GM18526 (cell line): ENCODE data around the gene COX7A1.

ENCODE experiments used
- POLR2A ChIP-seq: IDR thresholded peaks from 3 replicates; pipeline ENCODE4 v1.6.1; 2011; ENCODE audit not compliant: insufficient read length; ENCODE audit errors: extremely low read depth

The COX7A1 gene

DNA sequence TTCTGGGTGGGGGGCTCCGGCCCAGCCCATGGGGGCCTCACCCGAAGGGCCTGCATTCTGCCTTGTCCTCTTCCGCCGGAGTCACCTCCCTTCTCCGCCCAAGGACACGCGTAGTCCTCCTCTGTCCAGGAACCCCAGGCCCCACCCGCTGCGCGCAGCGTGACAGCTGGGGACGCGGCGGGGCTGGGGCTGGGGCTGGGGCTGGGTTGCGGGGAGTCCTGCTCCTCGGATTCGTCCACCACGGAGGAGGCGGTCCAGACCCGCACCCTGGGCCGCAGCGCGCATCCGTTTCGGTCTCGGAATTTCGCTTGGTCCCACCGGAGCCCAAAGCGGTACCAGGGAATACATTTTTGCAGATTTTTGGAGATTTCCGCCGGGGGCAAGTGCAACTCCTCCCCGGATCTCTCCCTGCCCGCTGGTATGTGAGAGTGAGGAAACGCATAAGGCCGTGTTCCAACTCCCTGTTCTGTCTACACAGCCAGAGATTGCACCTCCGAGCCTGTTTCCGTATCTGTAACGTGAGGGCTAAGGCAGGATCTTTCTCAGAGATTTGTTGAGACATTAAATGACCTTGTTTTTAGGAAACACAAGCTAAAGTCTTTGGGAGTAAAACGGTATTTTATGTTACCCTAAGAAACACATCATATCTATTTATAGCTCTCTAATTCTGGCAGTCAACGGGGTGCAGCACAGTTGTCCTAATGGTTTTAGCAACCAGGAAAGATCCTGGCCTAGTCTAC lies at the start of gene COX7A1:
TSS of gene COX7A1 (minus strand) at position 96 of the 740 bp plus-strand sequence. CDS start at position 56, 40 bp downstream.
- no peak for TF ChIP-seq POLR2A

DNA sequence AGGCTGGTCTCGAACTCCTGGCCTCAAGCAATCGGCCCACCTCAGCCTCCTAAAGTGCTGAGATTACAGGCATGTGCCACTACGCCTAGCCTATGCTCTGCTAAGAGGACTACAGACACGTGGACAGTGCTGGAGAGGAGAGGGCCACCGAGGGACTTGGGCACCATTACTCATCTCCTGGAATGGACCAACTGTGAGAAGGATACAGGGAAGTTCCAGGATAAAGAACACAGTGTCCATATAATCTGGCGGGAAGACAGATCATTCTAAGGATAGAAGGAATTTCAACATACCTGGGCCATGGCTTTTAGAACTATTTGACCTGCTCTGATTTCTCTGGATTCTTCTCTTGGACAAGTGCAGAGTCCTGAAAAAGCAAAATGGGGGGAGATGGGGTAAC lies 49.4 kb upstream of the COX7A1 start:
- TF ChIP-seq POLR2A: no peak

DNA sequence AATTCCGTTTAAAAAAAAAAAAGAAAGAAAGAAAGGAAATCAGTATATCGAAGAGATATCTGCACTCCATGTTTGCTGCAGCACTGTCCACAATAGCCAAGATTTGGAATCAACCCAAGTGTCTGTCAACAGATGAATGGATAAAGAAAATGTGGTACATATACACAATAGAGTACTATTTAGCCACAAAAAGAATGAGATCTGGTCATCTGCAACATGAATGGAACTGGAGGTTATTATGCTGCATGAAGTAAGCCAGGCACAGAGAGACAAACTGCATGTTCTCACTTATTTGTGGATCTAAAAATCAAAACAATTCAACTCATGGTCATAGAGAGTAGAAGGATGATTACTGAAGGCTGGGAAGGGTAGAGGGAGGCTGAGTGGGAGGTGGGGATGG lies 45.9 kb upstream of the COX7A1 start:
- TF ChIP-seq POLR2A: no peak

DNA sequence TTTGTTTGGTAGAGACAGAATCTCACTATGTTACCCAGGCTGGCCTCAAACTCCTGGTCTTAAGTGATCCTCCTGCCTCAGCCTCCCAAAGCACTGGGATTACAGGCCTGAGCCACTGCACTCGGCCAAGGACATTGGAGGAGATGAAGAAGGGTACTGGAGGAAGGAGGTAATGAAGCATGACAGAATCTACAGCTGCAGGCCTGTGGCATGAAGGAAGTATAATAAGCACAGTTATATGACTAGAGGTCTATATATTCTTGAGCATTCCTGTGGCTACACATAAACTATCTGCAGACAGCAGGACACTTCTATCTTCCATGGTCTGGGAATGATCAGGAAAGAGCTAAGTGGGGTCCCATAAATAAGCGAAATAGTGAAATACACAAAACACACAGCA lies 44.0 kb upstream of the COX7A1 start:
- TF ChIP-seq POLR2A: no peak

GRCh38 chr19:36183245-36183628 lies 31.0 kb upstream of the COX7A1 start:
- no peak for TF ChIP-seq POLR2A

- no peak for TF ChIP-seq POLR2A
These were observed 30.5 kb upstream of the COX7A1 start for GRCh38 chr19:36182612-36183244.

- no peak for TF ChIP-seq POLR2A
These were observed 20.6 kb upstream of the COX7A1 start for GRCh38 chr19:36172852-36173251.

GRCh38 chr19:36169084-36169760 lies 17.0 kb upstream of the COX7A1 start:
- TF ChIP-seq POLR2A: no peak

DNA sequence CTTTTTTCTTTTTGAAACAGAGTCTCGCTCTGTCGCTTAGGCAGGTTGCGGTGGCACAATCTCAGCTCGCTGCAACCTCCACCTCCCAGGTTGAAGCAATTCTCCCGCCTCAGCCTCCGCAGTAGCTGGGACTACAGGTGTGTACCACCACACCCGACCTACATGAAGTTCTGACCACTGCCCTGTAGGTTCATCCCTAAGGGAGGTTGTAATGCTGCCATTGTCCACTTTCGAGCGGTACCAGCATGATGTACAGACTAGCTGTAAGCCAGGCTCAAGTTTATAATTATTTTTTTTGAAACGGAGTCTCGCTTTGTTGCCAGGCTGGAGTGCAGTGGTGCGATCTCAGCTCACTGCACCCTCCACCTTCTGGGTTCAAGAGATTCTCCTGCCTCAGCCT lies 11.6 kb upstream of the COX7A1 start:
- TF ChIP-seq POLR2A: no peak

DNA sequence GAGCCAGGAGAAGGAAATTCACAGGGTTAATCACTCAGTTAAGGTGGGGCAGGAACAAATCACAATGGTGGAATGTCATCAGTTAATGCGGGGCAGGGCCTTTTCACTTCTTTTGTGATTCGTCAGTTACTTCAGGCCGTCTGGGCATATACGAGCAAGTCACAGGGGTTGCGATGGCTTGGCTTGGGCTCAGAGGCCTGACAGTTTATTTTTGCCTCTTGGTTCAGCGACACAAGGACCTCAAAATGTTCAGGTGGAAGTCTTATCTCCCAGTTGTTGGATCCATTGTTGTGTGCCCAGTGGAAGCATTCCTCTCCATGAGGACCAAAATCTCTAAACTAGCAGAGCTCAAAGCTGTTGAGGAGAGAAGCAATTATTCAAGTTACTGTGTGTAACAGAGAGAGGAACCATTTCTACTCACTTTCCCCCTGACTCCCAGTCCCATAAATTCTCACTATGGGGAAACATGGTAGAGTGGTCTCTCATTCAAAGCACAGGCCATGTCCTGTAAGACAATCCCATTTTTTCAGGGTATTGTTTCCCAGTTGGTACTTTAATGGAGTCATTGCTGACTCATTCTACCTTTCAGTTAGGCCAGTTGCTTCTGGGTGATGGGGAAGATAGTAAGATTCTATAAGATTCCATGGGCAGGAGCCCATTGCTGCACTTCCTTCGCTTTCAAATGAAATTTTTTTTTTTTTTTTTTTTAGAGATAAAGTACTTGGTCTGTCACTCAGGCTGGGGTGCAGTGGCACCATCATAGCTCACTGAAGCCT lies 8.8 kb upstream of the COX7A1 start:
- no peak for TF ChIP-seq POLR2A

- no peak for TF ChIP-seq POLR2A
These were observed 879 bp upstream of the COX7A1 start for GRCh38 chr19:36153126-36153525.

- TF ChIP-seq POLR2A: no peak
These were observed 262 bp downstream of the COX7A1 start for GRCh38 chr19:36152019-36152351.

GRCh38 chr19:36151144-36152018 lies 866 bp downstream of the COX7A1 start:
- no peak for TF ChIP-seq POLR2A

GRCh38 chr19:36150586-36150985 lies 1.7 kb downstream of the COX7A1 start:
- TF ChIP-seq POLR2A: no peak

DNA sequence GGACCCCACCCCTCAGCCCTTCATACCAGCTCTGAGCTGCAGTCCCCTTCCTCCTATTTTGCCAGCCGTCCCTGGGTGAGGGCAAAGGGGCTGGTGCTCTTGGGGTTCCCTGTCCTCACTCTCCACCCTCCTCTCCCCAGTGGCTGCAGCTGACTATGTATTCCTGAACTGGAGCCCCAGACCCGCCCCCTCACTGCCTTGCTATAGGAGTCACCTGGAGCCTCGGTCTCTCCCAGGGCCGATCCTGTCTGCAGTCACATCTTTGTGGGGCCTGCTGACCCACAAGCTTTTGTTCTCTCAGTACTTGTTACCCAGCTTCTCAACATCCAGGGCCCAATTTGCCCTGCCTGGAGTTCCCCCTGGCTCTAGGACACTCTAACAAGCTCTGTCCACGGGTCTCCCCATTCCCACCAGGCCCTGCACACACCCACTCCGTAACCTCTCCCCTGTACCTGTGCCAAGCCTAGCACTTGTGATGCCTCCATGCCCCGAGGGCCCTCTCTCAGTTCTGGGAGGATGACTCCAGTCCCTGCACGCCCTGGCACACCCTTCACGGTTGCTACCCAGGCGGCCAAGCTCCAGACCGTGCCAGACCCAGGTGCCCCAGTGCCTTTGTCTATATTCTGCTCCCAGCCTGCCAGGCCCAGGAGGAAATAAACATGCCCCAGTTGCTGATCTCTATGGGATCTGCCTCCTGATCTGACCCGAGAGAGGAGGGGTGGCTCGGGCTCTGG lies 2.4 kb downstream of the COX7A1 start:
- no peak for TF ChIP-seq POLR2A

DNA sequence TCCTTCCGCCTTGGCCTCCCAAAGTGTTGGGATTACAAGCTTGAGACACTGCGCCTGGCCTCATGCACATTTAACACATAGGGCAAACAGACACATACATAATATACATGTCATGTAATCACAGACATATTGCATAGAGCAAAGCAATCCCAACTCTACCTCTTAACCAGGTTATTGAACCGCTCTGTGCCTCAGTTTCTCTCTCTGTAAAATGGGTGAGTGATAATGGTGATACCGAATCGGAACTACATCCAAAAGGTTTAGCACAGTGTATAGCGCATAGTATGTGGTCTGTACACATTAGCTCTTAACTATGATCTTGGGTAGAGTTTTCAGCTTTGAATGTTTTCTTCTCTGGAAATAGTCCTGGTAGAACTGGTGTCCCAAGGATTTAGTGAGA lies 7.6 kb downstream of the COX7A1 start:
- no peak for TF ChIP-seq POLR2A
